WTC11 (cell line): ENCODE results near the gene DPP10. TPM values are rescaled to one million over a fixed set of nuclear protein-coding genes. Genes with fewer than 3 reads are reported as not detected.

Source experiments
- ATAC-seq: fragments of 200-7000 bp; cut with Tn5 transposase; 2 replicates; pipeline ENCODE4 v1.10.0; 2021; ENCODE audit warnings: mild to moderate bottlenecking, moderate library complexity
- CTCF ChIA-PET: fragments of 300-600 bp; sonication (Branson Sonifier 250); formaldehyde crosslinking; loops from one replicate; lab custom pipeline; 2021; ENCODE audit warnings: antibody characterized with exemption; lab: Charles Lee
- POLR2A ChIA-PET: fragments of 350-600 bp; sonication (Branson Sonifier 250); formaldehyde crosslinking; loops from one replicate; lab custom pipeline; 2021; ENCODE audit warnings: antibody characterized with exemption; lab: Charles Lee
- DNase-seq: peaks from one replicate; pipeline ENCODE4 v3.0.0; 2021; ENCODE audit warnings: low spot score
- H3K27ac Mint-ChIP-seq: 2 replicates; pipeline ENCODE4 v1.8.0; 2021; ENCODE audit warnings: mixed read lengths
- H3K27me3 Mint-ChIP-seq: 2 replicates; pipeline ENCODE4 v1.8.0; 2021; ENCODE audit warnings: low read depth, mild to moderate bottlenecking, moderate library complexity, mixed read lengths
- H3K36me3 Mint-ChIP-seq: 2 replicates; pipeline ENCODE4 v1.8.0; 2021; ENCODE audit warnings: mixed read lengths
- H3K4me1 Mint-ChIP-seq: 2 replicates; pipeline ENCODE4 v1.8.0; 2022; ENCODE audit warnings: mixed read lengths
- H3K4me3 Mint-ChIP-seq: 2 replicates; pipeline ENCODE4 v1.8.0; 2021; ENCODE audit warnings: mild to moderate bottlenecking, moderate library complexity, mixed read lengths
- H3K9me3 Mint-ChIP-seq: 2 replicates; pipeline ENCODE4 v1.8.0; 2021; ENCODE audit warnings: mixed read lengths
- ATF2 ChIP-seq: sonication (generic); formaldehyde crosslinking; IDR thresholded peaks from 2 replicates; pipeline ENCODE4 v1.8.1; 2022; ENCODE audit warnings: low read depth, missing genetic modification reagents, borderline replicate concordance
- ATF6 ChIP-seq: sonication (generic); formaldehyde crosslinking; IDR thresholded peaks from 2 replicates; pipeline ENCODE4 v1.8.1; 2023; ENCODE audit warnings: mild to moderate bottlenecking, missing genetic modification reagents
- EMX1 ChIP-seq: fragments of 250-450 bp; sonication (Bioruptor Pico); IDR thresholded peaks from 2 replicates; pipeline ENCODE4 v1.8.0; 2021; ENCODE audit warnings: mild to moderate bottlenecking
- ESRRA ChIP-seq: sonication (generic); formaldehyde crosslinking; IDR thresholded peaks from 2 replicates; pipeline ENCODE4 v1.8.1; 2022; ENCODE audit warnings: mild to moderate bottlenecking, missing genetic modification reagents, borderline replicate concordance
- ETV6 ChIP-seq: sonication (generic); formaldehyde crosslinking; IDR thresholded peaks from 2 replicates; pipeline ENCODE4 v1.8.1; 2022; ENCODE audit warnings: mild to moderate bottlenecking, missing genetic modification reagents
- FOXK1 ChIP-seq: sonication (generic); formaldehyde crosslinking; IDR thresholded peaks from 2 replicates; pipeline ENCODE4 v1.8.0; 2022; ENCODE audit warnings: mild to moderate bottlenecking, moderate library complexity, missing genetic modification reagents
- GTF2I ChIP-seq: fragments of 250-450 bp; sonication (Bioruptor Pico); conservative IDR thresholded peaks from 2 replicates; pipeline ENCODE4 v1.4.0; 2021; ENCODE audit warnings: mild to moderate bottlenecking
- NR1H2 ChIP-seq: sonication (generic); formaldehyde crosslinking; IDR thresholded peaks from 2 replicates; pipeline ENCODE4 v1.9.0; 2021; ENCODE audit warnings: mild to moderate bottlenecking, moderate library complexity, missing genetic modification reagents
- NR2C2 ChIP-seq: sonication (generic); formaldehyde crosslinking; IDR thresholded peaks from 2 replicates; pipeline ENCODE4 v1.8.0; 2022; ENCODE audit warnings: mild to moderate bottlenecking, missing genetic modification reagents
- OVOL2 ChIP-seq: fragments of 250-450 bp; sonication (Bioruptor Pico); IDR thresholded peaks from 2 replicates; pipeline ENCODE4 v1.9.0; 2021; ENCODE audit warnings: mild to moderate bottlenecking, borderline replicate concordance
- SMAD3 ChIP-seq: sonication (generic); formaldehyde crosslinking; IDR thresholded peaks from 2 replicates; pipeline ENCODE4 v1.8.0; 2022; ENCODE audit warnings: missing genetic modification reagents, mild to moderate bottlenecking, borderline replicate concordance
- SOX15 ChIP-seq: fragments of 250-450 bp; sonication (Bioruptor Pico); IDR thresholded peaks from 2 replicates; pipeline ENCODE4 v1.9.0; 2021; ENCODE audit warnings: mild to moderate bottlenecking
- STAT6 ChIP-seq: sonication (generic); formaldehyde crosslinking; conservative IDR thresholded peaks from 2 replicates; pipeline ENCODE4 v1.8.1; 2023; ENCODE audit warnings: mild to moderate bottlenecking, low read depth, missing genetic modification reagents, moderate library complexity
- TP53 ChIP-seq: sonication (generic); formaldehyde crosslinking; IDR thresholded peaks from 2 replicates; pipeline ENCODE4 v1.8.1; 2023; ENCODE audit warnings: mild to moderate bottlenecking, missing genetic modification reagents
- ZNF121 ChIP-seq: sonication (generic); formaldehyde crosslinking; IDR thresholded peaks from 2 replicates; pipeline ENCODE4 v1.8.0; 2023; ENCODE audit warnings: missing genetic modification reagents
- ZNF317 ChIP-seq: sonication (generic); formaldehyde crosslinking; IDR thresholded peaks from 2 replicates; pipeline ENCODE4 v1.8.1; 2023; ENCODE audit warnings: low read depth, mild to moderate bottlenecking, moderate library complexity, missing genetic modification reagents, borderline replicate concordance
- ZNF416 ChIP-seq: fragments of 250-450 bp; sonication (Bioruptor Pico); IDR thresholded peaks from 2 replicates; pipeline ENCODE4 v1.9.0; 2021; ENCODE audit warnings: mild to moderate bottlenecking, inconsistent platforms
- total RNA-seq: library from RNA; stranded (reverse); gene quantifications from 3 replicates; pipeline ENCODE4 v1.2.3, GENCODE V29; 2021
- TF ChIP-seq, protein P1 (sequence below): sonication (generic); formaldehyde crosslinking; IDR thresholded peaks from 2 replicates; pipeline ENCODE4 v1.8.1; 2023; ENCODE audit warnings: mild to moderate bottlenecking, missing genetic modification reagents, moderate library complexity
- TF ChIP-seq, protein P2 (sequence below): sonication (generic); formaldehyde crosslinking; IDR thresholded peaks from 2 replicates; pipeline ENCODE4 v1.8.1; 2023; ENCODE audit warnings: mild to moderate bottlenecking, missing genetic modification reagents, moderate library complexity
- TF ChIP-seq, protein P3 (sequence below): sonication (generic); formaldehyde crosslinking; IDR thresholded peaks from 2 replicates; pipeline ENCODE4 v1.8.0; 2022; ENCODE audit warnings: mild to moderate bottlenecking, missing genetic modification reagents
- TF ChIP-seq, protein P4 (sequence below): sonication (generic); formaldehyde crosslinking; IDR thresholded peaks from 2 replicates; pipeline ENCODE4 v1.8.1; 2022; ENCODE audit warnings: low read depth, mild to moderate bottlenecking, moderate library complexity, missing genetic modification reagents, borderline replicate concordance

DPP10 gene
- total RNA-seq, 1 experiment from 2014 or later: 4.0 TPM

DNA sequence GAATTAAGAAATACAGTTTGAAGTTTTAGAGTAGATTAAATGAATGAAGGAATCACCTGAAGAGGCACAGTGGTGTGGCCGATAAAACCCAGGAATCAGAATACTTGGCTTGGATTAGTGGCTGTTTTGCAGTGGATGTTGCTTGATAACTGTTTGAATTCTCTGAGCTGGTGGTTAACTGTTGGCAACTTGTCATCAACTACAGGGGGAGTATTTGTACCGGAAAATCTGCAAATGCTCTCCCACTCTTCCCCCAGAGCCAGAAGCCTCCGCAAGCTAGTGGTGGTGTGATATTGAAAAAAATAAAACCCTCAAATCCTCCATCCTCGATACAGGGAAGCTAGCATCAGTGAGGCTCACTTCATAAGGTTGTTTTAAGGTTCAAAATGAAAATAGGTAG is 326.7 kb downstream of the DPP10 start (continued):
- no peak for TF ChIP-seq ATF2 (CRISPR knock-in tag)
- no peak for TF ChIP-seq TP53 (CRISPR knock-in tag)

- Mint-ChIP-seq H3K36me3 (peaks cover 12% of the 10 kb centered on the region), H3K4me3 (no peak overlapping the region), H3K27ac (no peak overlapping the region), H3K4me1 (peaks cover 7% of the 10 kb centered on the region), H3K9me3 (peaks cover 26% of the 10 kb centered on the region), H3K27me3 (no peaks in the 10 kb centered on the region)
- DNase-seq: no peak
- ATAC-seq: peak; percentile 39; the same call in 1 of the 2 replicates
- ChIA-PET CTCF (interaction anchor here (1.6 kb wide), 1 partner anchor 102 kb away, joined by 3 read pairs; no protein-coding TSS in a partner anchor), POLR2A (no interaction called here)
- TF ChIP-seq, protein P1, sequence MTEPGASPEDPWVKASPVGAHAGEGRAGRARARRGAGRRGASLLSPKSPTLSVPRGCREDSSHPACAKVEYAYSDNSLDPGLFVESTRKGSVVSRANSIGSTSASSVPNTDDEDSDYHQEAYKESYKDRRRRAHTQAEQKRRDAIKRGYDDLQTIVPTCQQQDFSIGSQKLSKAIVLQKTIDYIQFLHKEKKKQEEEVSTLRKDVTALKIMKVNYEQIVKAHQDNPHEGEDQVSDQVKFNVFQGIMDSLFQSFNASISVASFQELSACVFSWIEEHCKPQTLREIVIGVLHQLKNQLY: no peak
- TF ChIP-seq ZNF317 (CRISPR knock-in tag) (no peak), ESRRA (CRISPR knock-in tag) (no peak), ATF6 (CRISPR knock-in tag) (no peak), ZNF416 (CRISPR knock-in tag) (no peak), OVOL2 (no peak), SOX15 (CRISPR knock-in tag) (no peak), GTF2I (CRISPR knock-in tag) (no peak), ETV6 (no peak), STAT6 (no peak), SMAD3 (CRISPR knock-in tag) (no peak), ZNF121 (CRISPR knock-in tag) (no peak), NR1H2 (CRISPR knock-in tag) (no peak), EMX1 (CRISPR knock-in tag) (no peak), FOXK1 (CRISPR knock-in tag) (no peak), NR2C2 (no peak)
- TF ChIP-seq, protein P2, sequence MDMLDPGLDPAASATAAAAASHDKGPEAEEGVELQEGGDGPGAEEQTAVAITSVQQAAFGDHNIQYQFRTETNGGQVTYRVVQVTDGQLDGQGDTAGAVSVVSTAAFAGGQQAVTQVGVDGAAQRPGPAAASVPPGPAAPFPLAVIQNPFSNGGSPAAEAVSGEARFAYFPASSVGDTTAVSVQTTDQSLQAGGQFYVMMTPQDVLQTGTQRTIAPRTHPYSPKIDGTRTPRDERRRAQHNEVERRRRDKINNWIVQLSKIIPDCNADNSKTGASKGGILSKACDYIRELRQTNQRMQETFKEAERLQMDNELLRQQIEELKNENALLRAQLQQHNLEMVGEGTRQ (CRISPR knock-in tag): no peak
- TF ChIP-seq, protein P3, sequence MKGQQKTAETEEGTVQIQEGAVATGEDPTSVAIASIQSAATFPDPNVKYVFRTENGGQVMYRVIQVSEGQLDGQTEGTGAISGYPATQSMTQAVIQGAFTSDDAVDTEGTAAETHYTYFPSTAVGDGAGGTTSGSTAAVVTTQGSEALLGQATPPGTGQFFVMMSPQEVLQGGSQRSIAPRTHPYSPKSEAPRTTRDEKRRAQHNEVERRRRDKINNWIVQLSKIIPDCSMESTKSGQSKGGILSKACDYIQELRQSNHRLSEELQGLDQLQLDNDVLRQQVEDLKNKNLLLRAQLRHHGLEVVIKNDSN (CRISPR knock-in tag): no peak
- TF ChIP-seq, protein P4, sequence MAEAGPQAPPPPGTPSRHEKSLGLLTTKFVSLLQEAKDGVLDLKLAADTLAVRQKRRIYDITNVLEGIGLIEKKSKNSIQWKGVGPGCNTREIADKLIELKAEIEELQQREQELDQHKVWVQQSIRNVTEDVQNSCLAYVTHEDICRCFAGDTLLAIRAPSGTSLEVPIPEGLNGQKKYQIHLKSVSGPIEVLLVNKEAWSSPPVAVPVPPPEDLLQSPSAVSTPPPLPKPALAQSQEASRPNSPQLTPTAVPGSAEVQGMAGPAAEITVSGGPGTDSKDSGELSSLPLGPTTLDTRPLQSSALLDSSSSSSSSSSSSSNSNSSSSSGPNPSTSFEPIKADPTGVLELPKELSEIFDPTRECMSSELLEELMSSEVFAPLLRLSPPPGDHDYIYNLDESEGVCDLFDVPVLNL (CRISPR knock-in tag): no peak
Measured at GRCh38 chr2:114769991-114770390, 327.6 kb downstream of the DPP10 start.
